Peyer's patch (tissue), 4 donors: ENCODE results near the gene FOSL1. TPM values are rescaled to one million over a fixed set of nuclear protein-coding genes. Genes with fewer than 3 reads are reported as not detected.

Experiments
- DNase-seq, 3 donors: peaks; one replicate each; pipeline ENCODE4 v3.0.0-alpha.2; 2017 to 2019
- H3K27ac ChIP-seq, 4 donors: fragments of 200-600 bp; sonication (generic); one replicate each; pipeline ENCODE4 v1.5.1; 2016 to 2019
- H3K27me3 ChIP-seq, 2 donors: fragments of 200-600 bp; sonication (generic); one replicate each; pipeline ENCODE4 v1.5.1; 2019
- H3K36me3 ChIP-seq, 3 donors: fragments of 200-600 bp; sonication (generic); one replicate each; pipeline ENCODE4 v1.5.1; 2016 to 2019
- H3K4me1 ChIP-seq, 4 donors: fragments of 200-600 bp; sonication (generic); one replicate each; pipeline ENCODE4 v1.5.1; 2016 to 2019
- H3K4me3 ChIP-seq, 4 donors: fragments of 200-600 bp; sonication (generic); 1 replicate in 3 of 4; 2 replicates in 1 of 4; pipeline ENCODE4 v1.5.1; 2016 to 2019; ENCODE audit warnings: mild to moderate bottlenecking in 1 of 4
- H3K9me3 ChIP-seq, 4 donors: fragments of 200-600 bp; sonication (generic); one replicate each; pipeline ENCODE4 v1.5.1; 2016 to 2019; ENCODE audit warnings: mild to moderate bottlenecking in 1 of 4
- POLR2A ChIP-seq, 2 donors: fragments of 450-650 bp; IDR thresholded peaks; one replicate each; pipeline ENCODE4 v1.5.1; 2017; ENCODE audit warnings: antibody characterized with exemption in 2 of 2, mild to moderate bottlenecking in 2 of 2, moderate library complexity in 2 of 2
- total RNA-seq, 4 donors: library from RNA; depleted of rRNA; stranded (reverse); fragments of >200 nt; gene quantifications; one replicate each; pipeline ENCODE4 v1.1.0, GENCODE V29; 2016
- TF ChIP-seq, protein P1 (sequence below), 6 experiments: fragments of 450-650 bp in 4 of 6; fragments of 200-600 bp in 2 of 6; sonication (generic) in 1 of 6; IDR thresholded peaks; one replicate each; pipeline ENCODE4 v1.5.1; 2017 to 2019; ENCODE audit warnings: antibody characterized with exemption in 6 of 6, mild to moderate bottlenecking in 3 of 6, moderate library complexity in 1 of 6

Gene FOSL1
- total RNA-seq, 4 donors from 2014 or later: 1.5 to 7.4 (median 1.7) TPM; not detected in 1

GRCh38 chr11:65861165-65861505 is 39.1 kb downstream of the FOSL1 start:
- H3K4me3 ChIP-seq: peak overlapping the region; percentile 80 to 97 (median 90)
- TF ChIP-seq, protein P1, sequence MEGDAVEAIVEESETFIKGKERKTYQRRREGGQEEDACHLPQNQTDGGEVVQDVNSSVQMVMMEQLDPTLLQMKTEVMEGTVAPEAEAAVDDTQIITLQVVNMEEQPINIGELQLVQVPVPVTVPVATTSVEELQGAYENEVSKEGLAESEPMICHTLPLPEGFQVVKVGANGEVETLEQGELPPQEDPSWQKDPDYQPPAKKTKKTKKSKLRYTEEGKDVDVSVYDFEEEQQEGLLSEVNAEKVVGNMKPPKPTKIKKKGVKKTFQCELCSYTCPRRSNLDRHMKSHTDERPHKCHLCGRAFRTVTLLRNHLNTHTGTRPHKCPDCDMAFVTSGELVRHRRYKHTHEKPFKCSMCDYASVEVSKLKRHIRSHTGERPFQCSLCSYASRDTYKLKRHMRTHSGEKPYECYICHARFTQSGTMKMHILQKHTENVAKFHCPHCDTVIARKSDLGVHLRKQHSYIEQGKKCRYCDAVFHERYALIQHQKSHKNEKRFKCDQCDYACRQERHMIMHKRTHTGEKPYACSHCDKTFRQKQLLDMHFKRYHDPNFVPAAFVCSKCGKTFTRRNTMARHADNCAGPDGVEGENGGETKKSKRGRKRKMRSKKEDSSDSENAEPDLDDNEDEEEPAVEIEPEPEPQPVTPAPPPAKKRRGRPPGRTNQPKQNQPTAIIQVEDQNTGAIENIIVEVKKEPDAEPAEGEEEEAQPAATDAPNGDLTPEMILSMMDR (IDR thresholded peaks at IDR 0.05): no peak
- no peaks in the 10 kb centered on the region for H3K9me3 ChIP-seq
- peak in 1 of 3 donors; percentile 54 for DNase-seq
- H3K27ac ChIP-seq: peak overlapping the region; percentile 95 to 99 (median 97)
- peaks cover 0 to 47% (median 0%) of the 10 kb centered on the region in 3 donors for H3K36me3 ChIP-seq
- H3K4me1 ChIP-seq: peaks cover 0 to 29% (median 12%) of the 10 kb centered on the region in 4 donors
- no peaks in the 10 kb centered on the region for H3K27me3 ChIP-seq

- Histone ChIP-seq H3K9me3 (no peaks in the 10 kb centered on the region), H3K4me1 (peaks cover 0 to 35% (median 18%) of the 10 kb centered on the region in 4 donors), H3K27me3 (no peaks in the 10 kb centered on the region), H3K4me3 (peak within 1 kb of the TSS; percentile 80 to 97 (median 90)), H3K27ac (peak within 1 kb of the TSS; percentile 95 to 99 (median 97)), H3K36me3 (peaks cover 0 to 47% (median 0%) of the 10 kb centered on the region in 3 donors)
- TF ChIP-seq POLR2A (IDR thresholded peaks at IDR 0.05): peak; percentile 77 to 88
- TF ChIP-seq, protein P1 (IDR thresholded peaks at IDR 0.05): peak; percentile 88 to 96 (median 93)
- peak; percentile 97 to 99 (median 98) for DNase-seq
These were observed 39.7 kb downstream of the FOSL1 start, which contains the start of gene MUS81 for GRCh38 chr11:65860278-65861164. TSS of gene MUS81 (plus strand) at chr11:65860433. CDS start at chr11:65860754, 321 bp downstream.

GRCh38 chr11:65859812-65860277 is 40.3 kb downstream of the FOSL1 start:
- H3K36me3 ChIP-seq: peaks cover 0 to 47% (median 0%) of the 10 kb centered on the region in 3 donors
- peaks cover 0 to 42% (median 19%) of the 10 kb centered on the region in 4 donors for H3K4me1 ChIP-seq
- peak in 2 of 3 donors; percentile 46 to 65 for DNase-seq
- TF ChIP-seq, protein P1 (IDR thresholded peaks at IDR 0.05): no peak
- TF ChIP-seq POLR2A (IDR thresholded peaks at IDR 0.05): no peak
- H3K27me3 ChIP-seq: no peaks in the 10 kb centered on the region
- H3K4me3 ChIP-seq: peak overlapping the region; percentile 80 to 97 (median 90)
- H3K27ac ChIP-seq: peak overlapping the region; percentile 95 to 99 (median 97)
- no peaks in the 10 kb centered on the region for H3K9me3 ChIP-seq

GRCh38 chr11:65859095-65859811 is 40.9 kb downstream of the FOSL1 start:
- Histone ChIP-seq H3K36me3 (peaks cover 0 to 47% (median 0%) of the 10 kb centered on the region in 3 donors), H3K9me3 (no peaks in the 10 kb centered on the region), H3K27ac (peak overlapping the region; percentile 95 to 99 (median 97)), H3K27me3 (no peaks in the 10 kb centered on the region), H3K4me3 (peak overlapping the region; percentile 80 to 97 (median 90)), H3K4me1 (peaks cover 0 to 46% (median 19%) of the 10 kb centered on the region in 4 donors)
- TF ChIP-seq POLR2A (IDR thresholded peaks at IDR 0.05): peak; percentile 83 to 89
- TF ChIP-seq, protein P1 (IDR thresholded peaks at IDR 0.05): peak in 2 of 6 experiments; percentile 7 to 25
- peak; percentile 98 to 100 (median 100) for DNase-seq

DNA sequence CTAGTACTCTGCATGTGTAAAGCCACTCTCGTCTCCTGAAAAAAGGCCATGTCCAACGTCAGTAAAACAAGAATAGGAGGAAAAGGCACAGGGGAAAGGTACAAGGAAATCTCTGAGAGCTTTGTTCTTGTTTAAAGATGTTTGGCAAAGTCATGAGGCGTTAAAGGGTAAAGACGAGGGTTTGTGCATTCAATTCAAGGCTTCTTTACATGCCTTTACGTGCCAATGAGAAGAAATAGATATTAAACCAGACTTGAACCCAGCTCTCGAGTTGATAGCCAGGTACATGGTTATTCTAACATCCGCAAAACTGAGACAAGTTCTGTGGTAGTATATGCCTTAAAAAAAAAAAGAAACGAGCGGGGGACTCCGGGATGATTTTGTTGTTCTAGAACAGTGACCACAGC is 41.5 kb downstream of the FOSL1 start:
- no peak for DNase-seq
- Histone ChIP-seq H3K4me3 (peak overlapping the region; percentile 80 to 97 (median 90)), H3K4me1 (peaks cover 0 to 47% (median 19%) of the 10 kb centered on the region in 4 donors), H3K9me3 (no peaks in the 10 kb centered on the region), H3K27ac (peak overlapping the region; percentile 95 to 99 (median 97)), H3K27me3 (no peaks in the 10 kb centered on the region), H3K36me3 (peaks cover 0 to 47% (median 0%) of the 10 kb centered on the region in 3 donors)
- TF ChIP-seq POLR2A (IDR thresholded peaks at IDR 0.05): no peak
- TF ChIP-seq, protein P1 (IDR thresholded peaks at IDR 0.05): no peak
